Panc1 (cell line): Measurements from ENCODE around the gene TFE3. TPM values are rescaled to one million over a fixed set of nuclear protein-coding genes. Genes with fewer than 3 reads are reported as not detected.
A peak's percentile ranks its signal among the peaks of the same experiment; 100 is the strongest.

ENCODE experiments used
- ATAC-seq: fragments of 200-7000 bp; cut with Tn5 transposase; 2 replicates; pipeline ENCODE4 v1.9.1; 2020; ENCODE audit warnings: mild to moderate bottlenecking, moderate library complexity
- BruUV-seq: library from RNA; stranded (reverse); fragments of 400-500 nt; replicated peaks from 2 replicates; lab custom pipeline; 2021; lab: Mats Ljungman, UMichigan
- CTCF ChIA-PET: fragments of 300-600 bp; sonication (Branson Sonifier 250); formaldehyde crosslinking; loops from one replicate; lab custom pipeline; 2022; ENCODE audit warnings: antibody characterized with exemption; lab: Charles Lee
- POLR2A ChIA-PET: fragments of 300-600 bp; sonication (Branson Sonifier 250); formaldehyde crosslinking; loops from one replicate; lab custom pipeline; 2022; ENCODE audit warnings: antibody characterized with exemption; lab: Charles Lee
- DNase-seq: peaks from one replicate; pipeline ENCODE4 v3.0.0-alpha.2; 2010; ENCODE audit warnings: low read depth, low spot score
- H3K27ac ChIP-seq: 2 replicates; pipeline ENCODE4 v1.5.1; 2011; ENCODE audit warnings: mild to moderate bottlenecking, low read length, inconsistent platforms
- H3K27me3 ChIP-seq: fragments of 200-500 bp; sonication (Bioruptor generic); 2 replicates; pipeline ENCODE4 v1.6.0; 2014; ENCODE audit warnings: low read length, inconsistent platforms; ENCODE audit not compliant: control insufficient read depth, insufficient read depth
- H3K36me3 ChIP-seq: fragments of 200-500 bp; sonication (Bioruptor generic); 2 replicates; pipeline ENCODE4 v1.5.1; 2014; ENCODE audit warnings: inconsistent platforms, mild to moderate bottlenecking, low read length, moderate library complexity; ENCODE audit not compliant: control insufficient read depth, insufficient read depth
- H3K4me1 ChIP-seq: 2 replicates; pipeline ENCODE4 v1.5.1; 2011; ENCODE audit warnings: inconsistent platforms, mild to moderate bottlenecking, low read length, moderate library complexity; ENCODE audit not compliant: control insufficient read depth, insufficient read depth
- H3K4me3 ChIP-seq, 2 experiments: 2 replicates each; pipeline ENCODE4 v1.5.1; 2011 to 2012; ENCODE audit warnings: low read depth in 2 of 2, low read length in 2 of 2, mild to moderate bottlenecking in 2 of 2, inconsistent platforms in 1 of 2, moderate library complexity in 1 of 2
- H3K9me3 ChIP-seq: fragments of 200-500 bp; sonication (Bioruptor generic); 2 replicates; pipeline ENCODE4 v1.5.1; 2014; ENCODE audit warnings: low read depth, mild to moderate bottlenecking, inconsistent platforms, low read length, moderate library complexity; ENCODE audit not compliant: control insufficient read depth, insufficient read depth
- CTCF ChIP-seq: fragments of 450-650 bp; IDR thresholded peaks from 2 replicates; pipeline ENCODE4 v1.5.1; 2017; ENCODE audit warnings: mild to moderate bottlenecking
- POLR2AphosphoS5 ChIP-seq: IDR thresholded peaks from 2 replicates; pipeline ENCODE4 v1.6.1; 2012; ENCODE audit warnings: mild to moderate bottlenecking, low read depth, low read length, moderate library complexity
- REST ChIP-seq, 2 experiments: IDR thresholded peaks; 2 replicates each; pipeline ENCODE4 v1.6.1; 2011 to 2012; ENCODE audit warnings: low read depth in 2 of 2, control low read depth in 1 of 2, low read length in 1 of 2, mild to moderate bottlenecking in 1 of 2, moderate library complexity in 1 of 2; ENCODE audit not compliant: insufficient read depth in 1 of 2
- SIN3A ChIP-seq: IDR thresholded peaks from 2 replicates; pipeline ENCODE4 v1.6.1; 2012; ENCODE audit warnings: low read depth, mild to moderate bottlenecking, low read length, moderate library complexity, borderline replicate concordance; ENCODE audit not compliant: insufficient read depth
- TCF7L2 ChIP-seq: IDR thresholded peaks from 2 replicates; pipeline ENCODE4 v1.6.1; 2011; ENCODE audit warnings: mild to moderate bottlenecking, low read depth, low read length, inconsistent platforms
- in situ Hi-C: cut with HindIII; loops from 2 replicates; pipeline ENCODE4 v1.10.0; 2016; ENCODE audit warnings: low sequenced_read_pairs, low pct_unique_long_range_greater_than_20kb
- intact Hi-C: fragments of 100-400 bp; cut with micrococcal nuclease; formaldehyde crosslinking; loops from one replicate; pipeline ENCODE4 v1.10.0; 2022; ENCODE audit not compliant: unreplicated experiment
- total RNA-seq: library from RNA; stranded (reverse); gene quantifications from one replicate; pipeline ENCODE4 v1.2.1, GENCODE V29; 2021; ENCODE audit not compliant: unreplicated experiment

TFE3 gene
- total RNA-seq, 1 experiment from 2014 or later = 45.9 TPM

- H3K4me3 ChIP-seq = peak overlapping the region; percentile 39 to 63
- intact Hi-C loops = loop anchor here (10.0 kb wide), 1 partner anchor 69 kb away; the partner anchor contains the start of gene KCND1
- ATAC-seq (no peak), DNase-seq (no peak)
- peaks cover 18% of the 10 kb centered on the region for H3K4me1 ChIP-seq
- TF ChIP-seq SIN3A (no peak), TCF7L2 (no peak), REST (IDR thresholded peaks at IDR 0.05; ENCODE audit: insufficient read depth in 1 of 2, low read depth in 2 of 2, low read length in 1 of 2) (no peak), POLR2AphosphoS5 (no peak), CTCF (no peak)
- in situ Hi-C loops = no loop called here
- no peaks in the 10 kb centered on the region for H3K27me3 ChIP-seq
- BruUV-seq = no TSS peak
- H3K36me3 ChIP-seq = no peaks in the 10 kb centered on the region; the same call in 1 of the 2 replicates
- ChIA-PET POLR2A (no interaction called here), CTCF (no interaction called here)
- H3K9me3 ChIP-seq = no peaks in the 10 kb centered on the region
- peak overlapping the region; percentile 89 for H3K27ac ChIP-seq
Observed at GRCh38 chrX:49043987-49044281, 777 bp upstream of the TFE3 start.

- POLR2A ChIA-PET = interaction anchor here (1.8 kb wide), 1 partner anchor 84 kb away, joined by 7 read pairs; no protein-coding TSS in a partner anchor
- BruUV-seq = no TSS peak
- no peaks in the 10 kb centered on the region for H3K9me3 ChIP-seq
- H3K27me3 ChIP-seq = no peaks in the 10 kb centered on the region
- TF ChIP-seq POLR2AphosphoS5 = no peak
- TF ChIP-seq CTCF = no peak
- TF ChIP-seq SIN3A = no peak
- TF ChIP-seq REST (IDR thresholded peaks at IDR 0.05; ENCODE audit: insufficient read depth in 1 of 2, low read depth in 2 of 2, low read length in 1 of 2) = no peak
- TF ChIP-seq TCF7L2 = no peak
- CTCF ChIA-PET = interaction anchor here (0.7 kb wide), 1 partner anchor 38 kb away, joined by 3 read pairs; no protein-coding TSS in a partner anchor
- intact Hi-C loops (loop anchor here (10.0 kb wide), 1 partner anchor 68 kb away; the partner anchor contains the start of gene KCND1), in situ Hi-C loops (no loop called here)
- peak overlapping the region; percentile 91 for H3K27ac ChIP-seq
- ATAC-seq (peak; percentile 1; the same call in 1 of the 2 replicates), DNase-seq (no peak)
- peaks cover 18% of the 10 kb centered on the region for H3K4me1 ChIP-seq
- H3K36me3 ChIP-seq = no peaks in the 10 kb centered on the region; the same call in 1 of the 2 replicates
- H3K4me3 ChIP-seq = peak overlapping the region; percentile 73 to 93
Observed at GRCh38 chrX:49042581-49043219, 457 bp downstream of the TFE3 start.
